Hepatocyte (in vitro differentiated cells): ENCODE measurements around the gene CSF1R. TPM values are rescaled to one million over a fixed set of nuclear protein-coding genes. Genes with fewer than 3 reads are reported as not detected.

Source experiments
- DNase-seq: peaks from one replicate; pipeline ENCODE4 v3.0.0-alpha.2; 2016; ENCODE audit warnings: low spot score
- H2AFZ ChIP-seq: fragments of 200-600 bp; sonication (generic); 2 replicates; pipeline ENCODE4 v1.6.0; 2016; ENCODE audit warnings: antibody characterized with exemption, mild to moderate bottlenecking
- H3K27ac ChIP-seq: fragments of 200-600 bp; sonication (generic); 2 replicates; pipeline ENCODE4 v1.5.1; 2016; ENCODE audit warnings: mild to moderate bottlenecking
- H3K27me3 ChIP-seq: fragments of 200-600 bp; sonication (generic); 2 replicates; pipeline ENCODE4 v1.6.1; 2016
- H3K36me3 ChIP-seq: fragments of 200-600 bp; sonication (generic); replicated peaks from 2 replicates; pipeline ENCODE4 v1.5.1; 2016; ENCODE audit warnings: low read depth; ENCODE audit not compliant: insufficient read depth
- H3K4me1 ChIP-seq: fragments of 200-600 bp; sonication (generic); 2 replicates; pipeline ENCODE4 v1.5.1; 2016; ENCODE audit warnings: mild to moderate bottlenecking, moderate library complexity; ENCODE audit not compliant: insufficient read depth
- H3K4me2 ChIP-seq: fragments of 200-600 bp; sonication (generic); 2 replicates; pipeline ENCODE4 v1.6.0; 2016
- H3K4me3 ChIP-seq: fragments of 200-600 bp; sonication (generic); 2 replicates; pipeline ENCODE4 v1.5.1; 2016; ENCODE audit warnings: mild to moderate bottlenecking
- H3K79me2 ChIP-seq: fragments of 200-600 bp; sonication (generic); 2 replicates; pipeline ENCODE4 v1.6.0; 2017; ENCODE audit warnings: mild to moderate bottlenecking
- H3K9me2 ChIP-seq: fragments of 200-600 bp; sonication (generic); replicated peaks from 2 replicates; pipeline ENCODE4 v1.6.0; 2017; ENCODE audit warnings: mild to moderate bottlenecking; ENCODE audit not compliant: insufficient read depth
- H3K9me3 ChIP-seq: fragments of 200-600 bp; sonication (generic); 2 replicates; pipeline ENCODE4 v1.5.1; 2016; ENCODE audit warnings: low read depth, mild to moderate bottlenecking
- H4K20me1 ChIP-seq: fragments of 200-600 bp; sonication (generic); 2 replicates; pipeline ENCODE4 v1.6.0; 2016; ENCODE audit warnings: mild to moderate bottlenecking; ENCODE audit not compliant: insufficient read depth, poor library complexity, severe bottlenecking
- CTCF ChIP-seq: fragments of 200-600 bp; sonication (generic); IDR thresholded peaks from 2 replicates; pipeline ENCODE4 v1.5.1; 2016; ENCODE audit warnings: antibody characterized with exemption, mild to moderate bottlenecking; ENCODE audit not compliant: poor library complexity
- EZH2 ChIP-seq: fragments of 200-600 bp; sonication (generic); IDR thresholded peaks from 2 replicates; pipeline ENCODE4 v1.6.1; 2016; ENCODE audit warnings: antibody characterized with exemption, mild to moderate bottlenecking, borderline replicate concordance
- EZH2phosphoT487 ChIP-seq: fragments of 200-600 bp; sonication (generic); IDR thresholded peaks from one replicate; pipeline ENCODE4 v1.6.1; 2018; ENCODE audit warnings: antibody characterized with exemption, mild to moderate bottlenecking, low read depth, moderate library complexity; ENCODE audit not compliant: unreplicated experiment, severe bottlenecking
- WGBS: methylation state at CpG from one replicate; pipeline ENCODE4 v1.1.6; 2016; ENCODE audit warnings: low lambda C conversion rate; ENCODE audit errors: missing lambda C conversion rate; 5-methylcytosine and 5-hydroxymethylcytosine counted together
- polyA plus RNA-seq: library from polyadenylated mRNA; unstranded; fragments of >200 nt; fragmentation: Nextera tagmentation; extraction: Ambion mirVana; gene quantifications from 2 replicates; pipeline ENCODE4 v1.2.1, GENCODE V29; 2016
- total RNA-seq: library from RNA; depleted of rRNA; stranded (reverse); fragments of >200 nt; gene quantifications from 2 replicates; pipeline ENCODE4 v1.2.3, GENCODE V29; 2014

CSF1R gene
- total and polyA plus RNA-seq, 2 experiments from 2014 or later = 3.6 to 4.7 TPM

GRCh38 chr5:150118561-150119229, 32.3 kb upstream of the CSF1R start:
- no peak for DNase-seq
- no peak overlapping the region for H3K27ac ChIP-seq
- 94% methylated on average over 11 of the region's 11 CpGs for WGBS

GRCh38 chr5:150117945-150118560, 31.7 kb upstream of the CSF1R start:
- Histone ChIP-seq H3K27ac (no peak overlapping the region), H2AFZ (no peak overlapping the region), H3K4me3 (no peak overlapping the region), H3K9me3 (no peaks in the 10 kb centered on the region), H3K4me2 (no peak overlapping the region), H3K9me2 (no peaks in the 10 kb centered on the region), H3K79me2 (no peaks in the 10 kb centered on the region), H3K4me1 (peaks cover 9% of the 10 kb centered on the region), H3K36me3 (no peaks in the 10 kb centered on the region), H3K27me3 (no peaks in the 10 kb centered on the region), H4K20me1 (no peaks in the 10 kb centered on the region)
- TF ChIP-seq CTCF (no peak), EZH2phosphoT487 (no peak), EZH2 (no peak)
- no peak for DNase-seq
- WGBS = 92% methylated on average over 9 of the region's 9 CpGs

More at GRCh38 chr5:150118561-150119229, 32.3 kb upstream of the CSF1R start:
- no peak overlapping the region for H3K4me2 ChIP-seq
- H2AFZ ChIP-seq = no peak overlapping the region
- H3K9me2 ChIP-seq = no peaks in the 10 kb centered on the region
- H3K36me3 ChIP-seq = no peaks in the 10 kb centered on the region
- TF ChIP-seq EZH2phosphoT487 = no peak
- no peak for TF ChIP-seq EZH2
- TF ChIP-seq CTCF = no peak
- H3K9me3 ChIP-seq = no peaks in the 10 kb centered on the region
- peaks cover 4% of the 10 kb centered on the region for H3K4me1 ChIP-seq
- H4K20me1 ChIP-seq = no peaks in the 10 kb centered on the region
- H3K27me3 ChIP-seq = no peaks in the 10 kb centered on the region
- no peak overlapping the region for H3K4me3 ChIP-seq
- no peaks in the 10 kb centered on the region for H3K79me2 ChIP-seq

GRCh38 chr5:150116667-150117400, 30.5 kb upstream of the CSF1R start:
- Histone ChIP-seq H3K9me2 (no peaks in the 10 kb centered on the region), H3K79me2 (no peaks in the 10 kb centered on the region), H3K4me3 (no peak overlapping the region), H3K4me1 (peaks cover 14% of the 10 kb centered on the region), H2AFZ (no peak overlapping the region), H4K20me1 (no peaks in the 10 kb centered on the region), H3K27ac (no peak overlapping the region), H3K27me3 (no peaks in the 10 kb centered on the region), H3K9me3 (no peaks in the 10 kb centered on the region), H3K36me3 (no peaks in the 10 kb centered on the region), H3K4me2 (no peak overlapping the region)
- TF ChIP-seq EZH2 (no peak), CTCF (no peak), EZH2phosphoT487 (no peak)
- 92% methylated on average over 10 of the region's 10 CpGs for WGBS
- DNase-seq = no peak
